HG02943 (cell line): ENCODE results near the gene GRIA4.
"Not testable (repeated sequence)": the region's sequence is repeated elsewhere in the genome, so short reads cannot be mapped to it uniquely, and the experiment has no call there.

Experiments used
- ATAC-seq: cut with Tn5 transposase; IDR thresholded peaks from one replicate; pipeline ENCODE4 v1.9.1; 2021; ENCODE audit warnings: mild to moderate bottlenecking, low read depth, moderate library complexity; ENCODE audit not compliant: unreplicated experiment

GRIA4 gene

DNA sequence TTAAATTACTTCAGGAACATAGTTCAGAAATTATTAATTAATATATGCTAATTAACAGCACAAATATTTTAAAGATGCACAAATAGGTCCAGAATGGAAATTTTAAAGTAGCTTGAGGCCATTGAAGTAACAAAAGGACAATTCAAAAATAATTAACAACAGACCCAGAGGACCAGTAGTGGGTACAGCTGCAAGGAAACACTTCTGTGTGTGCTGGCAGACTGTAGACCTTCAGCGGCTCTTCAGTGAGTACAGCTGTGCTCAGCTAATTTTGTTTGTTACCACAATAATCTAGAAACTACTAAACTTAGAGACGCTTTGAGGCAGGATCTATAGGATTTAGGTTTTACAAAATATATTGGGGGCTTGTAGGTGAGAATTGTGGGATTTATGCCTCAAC lies 103.8 kb downstream of the GRIA4 start:
- ATAC-seq, result no peak

DNA sequence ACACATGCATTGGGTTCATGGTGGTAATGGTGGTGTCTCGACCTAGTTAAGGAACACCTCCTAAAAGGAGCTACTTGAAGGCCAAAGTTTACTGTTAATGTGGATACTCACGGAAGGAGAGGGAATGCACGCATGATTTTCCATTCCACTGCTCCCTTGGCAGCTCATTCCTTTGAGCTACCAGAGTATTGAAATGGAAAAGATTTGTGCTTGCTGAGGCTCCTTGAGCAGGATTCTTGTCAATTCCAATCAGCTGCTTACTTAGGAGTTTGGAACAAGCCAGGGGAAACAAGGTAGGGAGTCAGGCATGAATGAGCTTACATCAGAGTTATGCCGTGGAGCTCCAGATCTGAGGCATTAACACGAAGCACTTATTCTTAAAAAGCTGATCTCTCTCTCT lies 108.8 kb downstream of the GRIA4 start:
- ATAC-seq, result no peak

DNA sequence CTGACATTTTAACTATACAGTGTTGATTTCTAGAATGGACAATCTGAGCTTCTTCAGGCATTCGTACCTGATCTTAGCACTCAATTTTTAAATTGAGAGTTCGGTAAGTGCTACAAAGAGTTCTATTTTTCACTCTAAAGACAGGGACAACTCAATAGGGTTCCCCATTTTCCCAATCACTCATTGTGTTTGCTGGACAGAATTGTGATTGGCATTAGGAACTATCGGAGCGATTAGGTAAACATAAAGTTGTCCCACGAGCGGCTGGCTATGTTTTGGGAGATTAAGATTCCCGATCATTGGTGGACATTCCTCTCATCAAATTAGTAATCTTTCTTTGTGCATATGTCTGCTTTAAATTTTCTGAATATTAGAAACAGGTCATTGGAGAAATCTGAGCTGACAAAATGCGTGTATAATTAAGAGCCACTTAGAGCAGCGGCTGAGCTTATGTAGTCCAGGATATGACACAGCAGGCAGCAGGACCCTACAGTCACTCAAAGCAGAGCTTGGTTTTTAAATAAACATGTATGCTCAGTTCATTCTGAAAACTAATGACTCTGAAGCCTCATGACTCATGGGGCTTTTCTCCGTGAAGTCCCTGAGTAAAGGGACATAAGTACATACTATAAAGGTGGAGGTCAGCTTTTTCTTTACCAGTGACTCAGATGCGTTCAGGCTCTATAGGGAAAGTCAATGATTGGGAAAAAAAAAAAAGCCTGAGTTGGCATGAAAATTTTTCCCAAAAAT lies 109.4 kb downstream of the GRIA4 start:
- ATAC-seq, result no peak

DNA sequence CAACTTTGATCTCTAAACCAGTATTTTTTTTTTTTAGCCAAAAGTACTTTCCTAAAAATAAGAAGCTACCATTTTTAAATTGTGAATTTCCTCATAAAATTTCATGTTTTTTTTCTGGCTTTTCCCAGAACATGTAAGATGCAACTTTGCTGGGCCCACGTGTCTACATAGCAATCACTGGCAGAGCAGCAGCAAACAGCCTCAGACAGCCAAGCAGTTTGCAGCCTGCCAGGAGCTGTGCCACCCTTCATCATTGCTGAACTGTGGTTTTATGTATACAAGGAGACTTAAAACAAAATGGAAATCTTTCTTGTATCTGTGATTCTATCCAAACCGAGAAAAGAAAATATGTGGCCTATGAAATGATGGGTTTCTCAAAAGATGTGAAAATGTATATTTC lies 110.2 kb downstream of the GRIA4 start:
- ATAC-seq, result no peak

DNA sequence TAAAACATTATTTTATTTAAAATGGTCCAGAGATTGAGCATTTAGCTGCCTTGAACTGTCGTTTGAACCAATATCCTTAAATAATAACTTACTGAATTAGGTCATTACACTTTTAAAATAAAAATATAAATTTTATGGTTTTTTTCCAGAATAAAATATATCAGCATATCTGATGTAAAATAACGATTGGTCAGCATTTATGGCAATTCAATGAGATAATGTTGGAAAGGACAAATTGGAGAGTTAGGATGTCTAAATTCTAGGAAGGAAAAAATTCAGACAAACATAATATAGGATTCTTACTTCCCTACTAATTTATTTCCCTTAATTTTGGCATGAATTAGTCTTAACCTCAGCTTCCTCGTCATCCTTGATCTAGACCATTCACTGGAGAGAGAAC lies 113.4 kb downstream of the GRIA4 start:
- ATAC-seq, result no peak

DNA sequence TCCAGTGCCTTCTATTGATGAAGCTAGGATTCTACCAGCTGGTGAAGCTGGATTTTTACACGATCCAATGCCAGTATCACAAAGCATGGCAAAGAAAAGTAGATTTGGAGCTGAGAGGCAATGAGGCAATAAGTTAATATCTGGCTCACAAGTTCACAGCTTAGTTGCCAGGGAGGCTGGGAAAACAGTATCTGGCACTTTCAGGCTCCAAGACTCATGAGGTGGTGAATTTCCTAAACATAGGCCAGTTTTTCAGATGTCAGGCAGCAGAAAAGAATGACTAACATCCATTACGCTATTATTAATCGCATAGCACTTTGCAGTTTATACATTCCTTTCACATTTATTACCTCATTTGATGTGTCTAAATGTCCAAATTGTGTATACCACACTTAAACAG lies 122.7 kb downstream of the GRIA4 start:
- no peak for ATAC-seq

DNA sequence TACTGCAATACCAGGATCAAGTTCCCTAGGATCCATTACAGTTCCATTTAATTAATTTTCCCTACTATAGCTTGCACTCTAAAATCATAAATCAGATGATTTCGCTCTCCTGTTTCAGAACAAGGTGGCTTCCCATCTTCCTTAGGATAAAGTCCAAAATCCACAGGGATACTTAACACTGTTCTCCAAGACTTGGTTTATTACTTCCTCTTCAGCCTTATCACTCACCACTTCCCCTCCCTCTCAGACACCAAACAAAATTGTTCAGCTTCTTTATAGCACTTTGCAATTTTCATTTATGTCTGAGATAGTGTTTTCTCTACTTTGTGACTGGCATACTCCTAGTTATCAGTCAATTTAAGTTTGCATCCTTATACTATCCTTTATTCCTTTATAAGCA lies 124.6 kb downstream of the GRIA4 start:
- ATAC-seq, result no peak

DNA sequence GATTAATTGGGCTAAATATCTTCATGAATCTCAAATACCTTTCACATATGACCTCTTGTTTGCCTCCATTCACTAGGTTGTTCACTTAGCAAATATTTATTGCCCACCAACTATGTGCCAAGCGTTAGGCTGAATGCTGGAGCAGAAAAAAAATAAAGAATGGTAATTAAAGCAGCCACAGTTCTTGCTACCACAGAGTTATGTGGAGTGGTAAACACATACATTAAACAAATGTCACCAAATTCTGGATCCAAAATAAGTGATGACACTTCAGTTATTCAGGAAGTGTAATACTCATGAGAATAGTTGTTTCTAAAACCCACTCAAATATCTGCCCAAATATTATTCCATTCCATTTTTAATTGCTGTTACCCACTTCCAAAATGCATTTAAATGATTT lies 128.4 kb downstream of the GRIA4 start:
- ATAC-seq, result no peak

DNA sequence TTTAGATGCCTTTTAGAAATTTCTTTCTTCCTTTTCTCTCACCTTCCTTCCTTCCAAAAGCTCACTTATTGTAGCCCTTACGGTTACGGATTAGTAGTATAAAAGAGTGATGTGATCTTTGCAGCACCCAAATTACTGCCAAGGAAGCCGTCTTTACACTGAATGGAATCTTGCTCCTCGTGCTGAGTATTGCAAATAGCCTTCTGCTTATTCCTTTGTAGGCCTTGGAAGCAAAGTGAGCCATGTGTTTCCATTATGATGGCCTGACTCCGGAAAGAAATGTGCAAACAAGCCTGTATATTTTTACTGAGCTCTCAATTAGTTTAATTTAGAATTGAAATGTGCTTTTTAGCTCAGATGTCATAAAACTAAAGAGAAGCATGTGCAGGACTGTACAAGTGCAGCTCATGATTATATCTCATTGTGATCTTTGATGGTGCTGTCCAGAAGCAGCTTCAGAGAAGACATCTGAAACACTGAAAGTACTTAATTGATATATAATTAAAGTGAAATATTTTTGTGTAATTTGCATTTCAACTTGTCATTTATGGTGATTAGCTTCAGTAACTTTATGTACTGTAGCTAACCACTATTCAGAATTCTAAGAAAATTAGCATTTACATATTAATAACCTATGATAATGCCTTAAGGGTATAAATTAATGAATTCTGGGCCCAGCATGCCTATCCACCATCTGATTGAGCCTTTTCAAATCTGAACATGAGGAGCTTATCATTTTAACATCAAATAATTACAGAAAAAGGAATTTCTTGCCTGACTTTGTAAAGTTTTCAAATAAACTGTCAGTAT lies 129.3 kb downstream of the GRIA4 start:
- no peak for ATAC-seq

DNA sequence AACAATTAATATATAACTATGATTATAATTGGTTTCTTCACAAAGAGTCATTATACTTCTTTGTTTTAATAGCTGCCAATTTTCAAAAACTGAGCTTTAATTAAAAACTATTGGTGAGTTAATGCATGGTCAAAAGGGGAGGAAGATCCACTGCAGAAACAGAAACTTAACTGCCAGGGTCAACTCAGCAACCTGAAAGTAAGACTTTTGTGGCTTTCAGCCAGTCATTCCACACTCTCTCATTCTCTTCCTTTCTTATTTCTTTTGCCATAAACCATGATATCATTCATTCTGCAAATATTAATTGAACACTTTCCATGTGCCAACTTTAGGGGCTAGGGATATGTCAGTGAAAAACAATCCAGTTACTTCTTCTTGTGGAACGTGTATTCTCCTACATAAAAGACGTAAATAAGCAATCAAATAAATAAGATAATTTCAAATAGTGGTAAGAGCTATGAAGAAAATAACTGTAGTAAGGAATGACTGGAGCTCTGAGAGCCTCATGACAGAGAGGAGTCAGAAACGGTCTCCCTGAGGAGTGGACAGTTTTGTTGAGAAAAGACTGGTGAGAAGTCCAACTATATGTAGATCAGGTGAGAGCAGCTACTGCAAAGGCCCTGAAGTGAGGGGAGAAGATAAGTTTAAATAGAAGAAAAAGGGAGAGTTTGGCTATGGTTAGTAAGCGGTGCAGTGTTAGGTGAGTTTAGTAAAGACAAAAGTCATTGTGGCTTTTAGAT lies 130.5 kb downstream of the GRIA4 start:
- peak; percentile 99 for ATAC-seq

DNA sequence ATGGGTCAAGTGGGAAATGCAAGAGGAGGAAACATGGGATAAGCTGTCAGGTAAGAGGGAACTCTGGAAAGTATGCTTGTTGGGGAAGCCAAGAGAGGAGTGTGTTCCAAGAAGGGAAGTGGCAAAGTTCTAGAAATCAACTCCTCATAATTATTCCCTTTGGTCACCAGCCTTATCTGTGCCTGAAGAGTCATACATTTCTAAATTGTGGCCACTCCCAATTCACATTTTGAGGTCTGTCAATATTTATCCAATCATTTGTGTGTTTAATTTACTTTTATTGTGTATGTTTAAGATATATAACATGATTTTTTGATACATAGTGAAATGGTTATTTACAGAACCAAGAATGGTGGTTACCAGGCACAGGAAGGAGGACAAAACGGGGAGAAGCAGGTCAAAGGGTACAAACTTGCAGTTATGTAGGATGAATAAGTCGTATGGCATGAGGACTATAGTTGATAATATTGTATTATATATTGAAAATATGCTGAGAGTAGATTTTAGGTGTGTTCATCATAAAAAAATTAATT lies 131.7 kb downstream of the GRIA4 start:
- no peak for ATAC-seq

DNA sequence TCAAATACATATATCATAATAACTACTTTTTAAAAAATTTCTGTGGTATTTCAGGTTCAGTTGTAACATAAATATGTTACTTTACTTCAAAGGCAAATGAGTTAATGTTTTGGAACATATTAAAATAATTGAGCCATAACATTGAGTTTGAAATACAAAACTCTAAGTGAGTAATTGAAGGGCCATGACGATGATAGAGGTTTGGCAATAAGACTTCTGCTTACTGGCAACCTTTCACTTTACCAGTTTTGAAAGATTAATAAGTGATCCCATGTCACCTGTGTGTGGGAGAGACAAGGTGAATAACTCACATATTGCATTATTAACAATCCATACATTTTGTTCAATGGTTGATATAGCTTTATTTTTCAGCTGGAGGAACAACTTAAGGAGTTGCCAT lies 144.4 kb downstream of the GRIA4 start:
- ATAC-seq, result no peak

DNA sequence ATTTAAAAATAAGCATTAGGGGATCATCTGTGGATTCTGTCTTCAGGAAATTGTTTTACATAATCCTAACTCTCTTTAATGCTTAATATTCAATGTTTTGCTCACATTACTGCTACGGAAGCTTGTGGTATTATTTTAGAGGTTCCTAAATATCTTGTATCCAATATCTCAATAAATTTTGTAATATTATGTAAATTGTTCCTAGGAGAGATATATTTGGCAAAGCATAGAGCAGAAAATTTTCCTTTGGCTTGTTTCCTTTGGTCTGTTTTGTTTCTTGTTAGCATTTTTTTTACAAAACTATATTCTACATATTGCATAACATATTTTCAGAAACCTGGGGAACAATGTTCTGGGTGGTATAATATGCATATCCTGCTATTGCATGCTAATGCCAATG lies 144.8 kb downstream of the GRIA4 start:
- no peak for ATAC-seq

DNA sequence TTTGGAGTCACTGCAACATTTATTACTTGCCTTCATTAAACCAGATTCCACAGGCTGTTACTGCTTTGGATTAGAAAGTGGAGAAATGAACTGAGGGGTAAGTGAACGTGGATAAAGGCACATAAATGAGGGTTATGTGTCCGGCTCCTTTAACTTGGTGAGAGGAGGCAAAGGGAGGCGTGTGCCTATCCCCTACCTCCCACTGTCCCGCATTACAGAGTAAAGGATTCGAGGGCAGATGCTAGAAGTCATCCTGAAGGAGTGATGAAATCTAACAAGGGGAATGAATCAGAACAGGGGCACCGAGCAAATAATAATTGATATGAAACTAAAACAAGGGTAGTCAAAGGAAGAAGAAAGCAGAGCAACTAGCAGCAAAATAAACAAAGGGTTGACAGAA lies 147.2 kb downstream of the GRIA4 start:
- no peak for ATAC-seq

DNA sequence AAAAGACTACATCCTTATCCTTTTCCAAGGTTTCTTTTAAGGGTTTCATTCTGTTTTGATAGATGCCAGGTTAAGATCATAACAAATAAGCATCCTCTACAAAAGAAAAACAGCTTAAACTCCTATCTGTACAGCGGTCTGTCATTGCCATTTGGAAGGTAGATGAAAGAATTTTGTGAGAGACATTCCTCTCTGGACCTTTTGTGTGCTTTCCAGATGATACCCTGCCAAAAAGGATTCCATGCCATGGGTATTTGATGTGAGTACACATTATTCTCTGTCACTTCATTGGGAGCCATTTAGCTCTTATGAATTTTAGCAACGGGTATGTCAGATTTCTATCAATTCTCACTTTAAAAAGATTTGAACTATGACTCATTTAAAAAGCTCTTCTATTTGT lies 153.7 kb downstream of the GRIA4 start:
- no peak for ATAC-seq

DNA sequence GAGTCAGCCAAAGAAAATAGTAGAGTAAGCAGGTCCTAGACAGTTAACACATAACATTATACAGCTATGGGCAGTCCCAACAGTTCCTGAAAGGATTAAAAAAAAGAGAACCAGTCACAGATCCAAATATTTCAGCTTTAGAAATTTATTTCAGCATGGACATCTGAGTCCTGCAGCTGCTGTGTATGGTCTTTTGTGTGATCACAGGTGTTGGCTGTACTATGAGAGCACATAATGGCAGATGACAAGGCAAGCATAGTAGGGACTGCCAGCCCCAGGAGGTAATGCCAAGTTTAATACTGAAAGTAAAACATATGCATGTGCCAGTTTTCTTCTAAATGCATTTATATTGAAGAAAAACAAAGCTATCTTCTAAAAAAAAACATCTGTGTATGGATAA lies 158.1 kb downstream of the GRIA4 start:
- no peak for ATAC-seq

DNA sequence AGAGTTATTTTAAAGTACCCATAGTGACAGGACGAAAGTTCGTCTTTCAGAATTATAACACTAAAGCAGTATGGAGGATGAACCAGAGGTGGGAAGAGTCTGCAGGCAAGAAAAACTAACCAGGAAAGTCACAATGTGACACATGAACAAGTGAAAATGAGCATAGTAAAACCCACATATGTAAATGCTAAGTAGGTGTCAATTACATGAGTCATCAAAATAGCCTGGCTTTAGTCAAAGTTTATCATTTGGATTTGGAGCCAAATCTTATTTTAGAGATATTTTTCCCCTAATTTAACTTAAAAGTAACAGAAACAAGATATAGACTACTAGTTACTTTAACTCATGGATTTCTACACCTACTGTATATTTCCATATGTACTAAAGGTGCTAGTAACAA lies 159.8 kb downstream of the GRIA4 start:
- no peak for ATAC-seq

DNA sequence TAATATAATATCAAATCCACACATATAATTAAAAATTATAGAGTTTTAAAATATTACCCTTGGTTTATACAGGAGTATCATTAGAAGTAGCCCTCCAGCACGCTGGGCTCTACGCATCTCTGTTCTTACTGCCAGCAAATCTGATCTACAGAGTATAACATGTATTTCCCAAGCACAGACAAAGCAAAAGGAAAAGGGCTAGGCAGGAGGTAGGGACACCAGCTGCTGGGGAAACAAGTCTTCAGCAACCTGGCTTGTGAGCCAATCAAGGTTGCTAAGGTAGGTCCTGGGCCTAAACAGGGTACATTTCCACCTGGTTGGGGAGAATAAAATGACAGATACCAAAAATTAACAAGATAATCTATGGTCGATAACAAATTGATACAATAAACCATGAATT lies 163.6 kb downstream of the GRIA4 start:
- ATAC-seq, result not testable (repeated sequence)

DNA sequence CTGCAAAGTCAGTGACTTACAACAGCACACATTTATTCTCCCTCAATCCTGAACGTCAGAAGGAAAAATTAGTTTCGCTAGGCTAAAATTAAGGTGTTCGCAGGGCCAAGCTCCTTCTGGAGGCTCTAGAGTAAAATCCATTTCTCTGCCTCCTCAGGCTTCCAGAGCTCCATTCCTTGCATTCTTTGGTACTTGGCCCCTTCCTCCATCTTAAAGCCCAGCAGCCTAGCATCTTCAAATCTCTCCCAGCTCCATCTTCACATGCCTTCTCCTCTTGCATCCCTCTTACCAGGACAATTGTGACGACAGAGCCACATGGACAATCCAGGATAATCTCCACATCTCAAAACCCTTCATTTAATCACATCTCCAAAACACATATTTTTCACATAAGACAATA lies 165.0 kb downstream of the GRIA4 start:
- no peak for ATAC-seq

DNA sequence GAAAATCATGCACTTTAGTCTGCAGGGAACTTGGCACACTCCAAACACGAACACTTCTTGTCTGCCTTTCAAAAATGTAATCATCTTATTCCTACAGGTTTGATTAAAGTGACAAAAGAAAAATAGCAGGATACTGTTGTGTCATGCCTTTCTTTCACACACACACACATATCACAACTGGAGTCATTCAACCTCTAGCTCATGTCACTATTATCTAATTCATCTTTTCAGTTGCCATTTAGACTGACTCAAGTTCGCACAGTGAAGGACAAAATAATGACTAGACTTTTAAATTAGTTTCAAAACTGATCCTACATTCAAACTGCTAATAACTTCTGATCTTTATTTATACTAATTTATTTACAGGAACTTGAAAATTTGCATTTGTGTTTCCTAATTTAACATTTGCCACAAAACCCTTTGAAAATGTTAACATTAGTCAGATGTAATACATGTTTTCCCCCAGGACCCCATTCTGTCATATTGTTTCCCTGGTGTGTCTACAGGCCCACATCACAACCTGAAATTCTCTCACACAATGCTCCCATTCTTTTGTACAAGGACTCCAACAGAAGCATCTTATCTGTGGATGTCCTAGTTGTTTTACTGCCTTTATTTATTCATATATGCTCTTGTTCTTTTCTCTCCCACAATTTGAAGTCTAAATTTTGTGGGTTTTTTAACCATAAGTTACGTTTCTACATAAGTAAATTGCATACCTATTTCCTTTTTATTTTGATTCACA lies 171.1 kb downstream of the GRIA4 start:
- ATAC-seq, result no peak
